A673 (cell line): ENCODE measurements around the gene NEUROG3. TPM values are rescaled to one million over a fixed set of nuclear protein-coding genes. Genes with fewer than 3 reads are reported as not detected.

Experiments used
- BruUV-seq: library from RNA; stranded (reverse); fragments of 400-500 nt; replicated peaks from 2 replicates; lab custom pipeline; 2021; lab: Mats Ljungman, UMichigan
- CTCF ChIA-PET: fragments of 300-600 bp; sonication (Branson Sonifier 250); formaldehyde crosslinking; loops from one replicate; lab custom pipeline; 2022; ENCODE audit warnings: antibody characterized with exemption; lab: Charles Lee
- POLR2A ChIA-PET: fragments of 300-600 bp; sonication (Branson Sonifier 250); formaldehyde crosslinking; loops from one replicate; lab custom pipeline; 2022; ENCODE audit warnings: antibody characterized with exemption; ENCODE audit not compliant: low non-redundant PET; lab: Charles Lee
- DNase-seq: peaks from one replicate; pipeline ENCODE4 v3.0.0-alpha.2; 2015; ENCODE audit warnings: low spot score
- H3K27ac ChIP-seq: fragments of 200-600 bp; sonication (generic); 2 replicates; pipeline ENCODE4 v1.5.1; 2016; ENCODE audit warnings: mixed run types, low read depth, mild to moderate bottlenecking, mixed read lengths, antibody characterized with exemption, low read length; ENCODE audit not compliant: poor library complexity, severe bottlenecking
- H3K27me3 ChIP-seq: fragments of 200-600 bp; sonication (generic); replicated peaks from 2 replicates; pipeline ENCODE4 v1.6.1; 2017; ENCODE audit warnings: mixed run types, low read depth, mild to moderate bottlenecking, mixed read lengths, antibody characterized with exemption, low read length; ENCODE audit not compliant: insufficient read depth, poor library complexity
- H3K36me3 ChIP-seq: fragments of 200-600 bp; sonication (generic); 2 replicates; pipeline ENCODE4 v1.6.1; 2016; ENCODE audit warnings: mixed run types, mild to moderate bottlenecking, mixed read lengths, antibody characterized with exemption, low read length; ENCODE audit not compliant: insufficient read depth, poor library complexity, severe bottlenecking
- H3K4me1 ChIP-seq: fragments of 200-600 bp; sonication (generic); 2 replicates; pipeline ENCODE4 v1.6.1; 2017; ENCODE audit warnings: mixed run types, mild to moderate bottlenecking, mixed read lengths, antibody characterized with exemption, low read length; ENCODE audit not compliant: insufficient read depth, poor library complexity, severe bottlenecking
- H3K4me3 ChIP-seq: fragments of 200-600 bp; sonication (generic); 2 replicates; pipeline ENCODE4 v1.5.1; 2016; ENCODE audit warnings: low read depth, mixed run types, mild to moderate bottlenecking, mixed read lengths, low read length; ENCODE audit not compliant: poor library complexity, severe bottlenecking
- H3K9me3 ChIP-seq: fragments of 200-600 bp; sonication (generic); 2 replicates; pipeline ENCODE4 v1.6.1; 2016; ENCODE audit warnings: mixed run types, low read depth, mild to moderate bottlenecking, mixed read lengths, antibody characterized with exemption, low read length; ENCODE audit not compliant: poor library complexity, severe bottlenecking
- CTCF ChIP-seq: fragments of 300-800, 200-600 bp; sonication (generic); conservative IDR thresholded peaks from 2 replicates; pipeline ENCODE4 v1.5.1; 2017; ENCODE audit warnings: low read depth, mild to moderate bottlenecking, antibody characterized with exemption, low read length, moderate library complexity, mixed read lengths
- EZH2 ChIP-seq: fragments of 200-600 bp; sonication (generic); IDR thresholded peaks from 2 replicates; pipeline ENCODE4 v1.6.1; 2017; ENCODE audit warnings: borderline replicate concordance, low read depth, mild to moderate bottlenecking, mixed read lengths, antibody characterized with exemption, low read length; ENCODE audit not compliant: poor library complexity, severe bottlenecking
- intact Hi-C: fragments of 100-400 bp; cut with micrococcal nuclease; formaldehyde crosslinking; loops from one replicate; pipeline ENCODE4 v1.10.0; 2022; ENCODE audit not compliant: unreplicated experiment
- total RNA-seq: library from RNA; stranded (reverse); gene quantifications from 2 replicates; pipeline ENCODE4 v1.2.3, GENCODE V29; 2021

The NEUROG3 gene
- total RNA-seq, 1 experiment from 2014 or later = not detected

GRCh38 chr10:69549959-69550358 lies 23.3 kb downstream of the NEUROG3 start:
- POLR2A ChIA-PET = no interaction called here
- peaks cover 19% of the 10 kb centered on the region for H3K9me3 ChIP-seq
- peaks cover 16% of the 10 kb centered on the region for H3K27me3 ChIP-seq
- CTCF ChIA-PET = interaction anchor here (0.6 kb wide), 1 partner anchor 214 kb away, joined by 3 read pairs; no protein-coding TSS in a partner anchor
- no peak overlapping the region for H3K4me3 ChIP-seq
- H3K4me1 ChIP-seq = no peaks in the 10 kb centered on the region
- no peak for DNase-seq
- intact Hi-C loops = no loop called here
- no peak for TF ChIP-seq CTCF
- TF ChIP-seq EZH2 = no peak
- H3K27ac ChIP-seq = no peak overlapping the region
- no peaks in the 10 kb centered on the region for H3K36me3 ChIP-seq
- BruUV-seq = no TSS peak

- no peaks in the 10 kb centered on the region for H3K4me1 ChIP-seq
- ChIA-PET POLR2A (no interaction called here), CTCF (no interaction called here)
- no peaks in the 10 kb centered on the region for H3K36me3 ChIP-seq
- H3K27ac ChIP-seq = no peak overlapping the region
- H3K4me3 ChIP-seq = no peak overlapping the region
- peaks cover 6% of the 10 kb centered on the region for H3K9me3 ChIP-seq
- H3K27me3 ChIP-seq = peaks cover 3% of the 10 kb centered on the region
- no TSS peak for BruUV-seq
- intact Hi-C loops = no loop called here
- TF ChIP-seq CTCF = no peak
- DNase-seq = no peak
These were observed 31.8 kb downstream of the NEUROG3 start for GRCh38 chr10:69541463-69541862.

GRCh38 chr10:69538461-69538860 lies 34.8 kb downstream of the NEUROG3 start:
- intact Hi-C loops = no loop called here
- Histone ChIP-seq H3K36me3 (no peaks in the 10 kb centered on the region), H3K9me3 (peaks cover 6% of the 10 kb centered on the region), H3K27ac (no peak overlapping the region), H3K4me3 (no peak overlapping the region), H3K27me3 (peaks cover 21% of the 10 kb centered on the region), H3K4me1 (no peaks in the 10 kb centered on the region)
- ChIA-PET POLR2A (no interaction called here), CTCF (no interaction called here)
- no TSS peak for BruUV-seq
- TF ChIP-seq CTCF (no peak), EZH2 (no peak)
- no peak for DNase-seq
